ENCODE results near the gene LRMDA. TPM values are rescaled to one million over a fixed set of nuclear protein-coding genes. Genes with fewer than 3 reads are reported as not detected.

The LRMDA gene
- total RNA-seq, 2 donors from 2014 or later = 9.6 to 12.6 TPM

DNA sequence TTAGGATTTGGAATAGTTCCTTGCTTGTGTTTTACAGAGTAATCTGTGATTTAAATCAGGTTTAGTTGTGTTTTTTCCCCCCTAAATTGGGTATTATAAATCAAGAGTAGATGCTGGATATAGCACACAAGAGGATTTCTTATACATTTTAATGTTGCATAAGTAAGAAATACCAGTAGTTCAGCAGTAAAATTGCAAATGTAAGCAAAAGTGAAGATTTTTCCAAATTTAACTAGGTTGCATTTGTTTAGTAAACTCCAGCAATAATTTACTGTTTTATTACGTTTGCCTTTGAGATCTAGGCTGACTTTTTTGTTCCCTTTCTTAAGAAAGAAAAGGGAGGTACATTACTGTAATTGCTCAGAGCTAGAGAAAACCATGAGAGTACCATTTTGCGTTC lies 207.3 kb downstream of the LRMDA start:
- WGBS = 77% methylated on average over 2 of the region's 2 CpGs
- H3K9me3 ChIP-seq = no peaks in the 10 kb centered on the region
- no peak overlapping the region for H3K4me3 ChIP-seq
- no peaks in the 10 kb centered on the region for H3K4me1 ChIP-seq (replicated peaks)
- H3K27me3 ChIP-seq (replicated peaks; ENCODE audit: insufficient read depth) = no peaks in the 10 kb centered on the region
- intact Hi-C loops (cut with DNase I) = no loop called here
- H3K36me3 ChIP-seq = no peaks in the 10 kb centered on the region
- H3K27ac ChIP-seq = no peak overlapping the region
- no peak for TF ChIP-seq POLR2AphosphoS5 (IDR thresholded peaks at IDR 0.05)
- TF ChIP-seq, protein P1, sequence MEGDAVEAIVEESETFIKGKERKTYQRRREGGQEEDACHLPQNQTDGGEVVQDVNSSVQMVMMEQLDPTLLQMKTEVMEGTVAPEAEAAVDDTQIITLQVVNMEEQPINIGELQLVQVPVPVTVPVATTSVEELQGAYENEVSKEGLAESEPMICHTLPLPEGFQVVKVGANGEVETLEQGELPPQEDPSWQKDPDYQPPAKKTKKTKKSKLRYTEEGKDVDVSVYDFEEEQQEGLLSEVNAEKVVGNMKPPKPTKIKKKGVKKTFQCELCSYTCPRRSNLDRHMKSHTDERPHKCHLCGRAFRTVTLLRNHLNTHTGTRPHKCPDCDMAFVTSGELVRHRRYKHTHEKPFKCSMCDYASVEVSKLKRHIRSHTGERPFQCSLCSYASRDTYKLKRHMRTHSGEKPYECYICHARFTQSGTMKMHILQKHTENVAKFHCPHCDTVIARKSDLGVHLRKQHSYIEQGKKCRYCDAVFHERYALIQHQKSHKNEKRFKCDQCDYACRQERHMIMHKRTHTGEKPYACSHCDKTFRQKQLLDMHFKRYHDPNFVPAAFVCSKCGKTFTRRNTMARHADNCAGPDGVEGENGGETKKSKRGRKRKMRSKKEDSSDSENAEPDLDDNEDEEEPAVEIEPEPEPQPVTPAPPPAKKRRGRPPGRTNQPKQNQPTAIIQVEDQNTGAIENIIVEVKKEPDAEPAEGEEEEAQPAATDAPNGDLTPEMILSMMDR (IDR thresholded peaks at IDR 0.05) = no peak
- TF ChIP-seq POLR2A (IDR thresholded peaks at IDR 0.05) = no peak
- DNase-seq (ENCODE audit: low spot score) = no peak

DNA sequence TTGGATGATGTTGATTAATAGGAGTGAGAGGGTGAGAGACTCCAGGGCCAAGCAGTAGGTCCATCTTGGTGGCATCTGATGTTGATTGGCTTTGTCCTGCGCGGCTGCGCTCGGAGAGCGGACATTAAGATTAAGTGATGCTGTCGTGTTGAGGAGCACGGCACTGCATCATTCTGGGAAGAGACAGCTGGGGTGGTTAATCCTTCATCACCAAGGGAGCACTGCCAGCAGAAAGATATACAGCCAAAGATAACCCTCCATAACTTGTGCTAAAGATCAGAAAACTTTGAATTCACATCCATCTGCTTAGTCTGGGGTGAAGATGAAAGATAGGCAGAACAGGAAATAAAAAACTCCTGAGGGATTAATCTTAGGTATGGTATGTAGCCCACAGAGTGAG lies 208.3 kb downstream of the LRMDA start:
- intact Hi-C loops (cut with DNase I) = no loop called here
- DNase-seq (ENCODE audit: low spot score) = no peak
- H3K9me3 ChIP-seq = no peaks in the 10 kb centered on the region
- 98% methylated on average over 7 of the region's 7 CpGs for WGBS
- no peaks in the 10 kb centered on the region for H3K36me3 ChIP-seq
- no peak for TF ChIP-seq POLR2A (IDR thresholded peaks at IDR 0.05)
- TF ChIP-seq, protein P1 (IDR thresholded peaks at IDR 0.05) = no peak
- TF ChIP-seq POLR2AphosphoS5 (IDR thresholded peaks at IDR 0.05) = no peak
- H3K27ac ChIP-seq = no peak overlapping the region
- no peak overlapping the region for H3K4me3 ChIP-seq
- no peaks in the 10 kb centered on the region for H3K27me3 ChIP-seq (replicated peaks; ENCODE audit: insufficient read depth)
- H3K4me1 ChIP-seq (replicated peaks) = no peaks in the 10 kb centered on the region

DNA sequence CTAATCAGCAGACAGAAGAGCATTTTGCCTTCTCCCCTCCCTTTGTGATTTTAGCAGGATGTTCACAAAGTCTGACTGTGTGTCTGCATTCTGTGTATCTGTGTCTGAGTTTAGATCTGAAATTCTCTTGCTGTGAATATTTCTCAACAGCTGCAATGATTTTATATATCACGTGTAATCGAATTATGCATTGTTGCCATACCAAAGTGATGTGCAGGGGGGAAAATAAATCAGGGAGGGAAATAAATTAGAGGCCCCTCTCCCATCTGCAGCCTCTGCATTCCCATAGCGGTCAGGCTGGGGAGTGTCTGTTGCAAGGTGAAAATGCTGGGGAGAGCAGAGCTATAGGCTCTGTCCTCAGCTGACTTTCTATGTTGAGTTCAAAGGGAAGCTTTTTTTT lies 209.0 kb downstream of the LRMDA start:
- intact Hi-C loops (cut with DNase I) = no loop called here
- Histone ChIP-seq H3K36me3 (no peaks in the 10 kb centered on the region), H3K9me3 (no peaks in the 10 kb centered on the region), H3K4me3 (no peak overlapping the region), H3K27me3 (replicated peaks; ENCODE audit: insufficient read depth) (no peaks in the 10 kb centered on the region), H3K4me1 (replicated peaks) (no peaks in the 10 kb centered on the region), H3K27ac (no peak overlapping the region)
- TF ChIP-seq, protein P1 (IDR thresholded peaks at IDR 0.05) = no peak
- no peak for TF ChIP-seq POLR2A (IDR thresholded peaks at IDR 0.05)
- no peak for TF ChIP-seq POLR2AphosphoS5 (IDR thresholded peaks at IDR 0.05)
- DNase-seq (ENCODE audit: low spot score) = no peak
- WGBS = 94% methylated on average over 3 of the region's 3 CpGs

DNA sequence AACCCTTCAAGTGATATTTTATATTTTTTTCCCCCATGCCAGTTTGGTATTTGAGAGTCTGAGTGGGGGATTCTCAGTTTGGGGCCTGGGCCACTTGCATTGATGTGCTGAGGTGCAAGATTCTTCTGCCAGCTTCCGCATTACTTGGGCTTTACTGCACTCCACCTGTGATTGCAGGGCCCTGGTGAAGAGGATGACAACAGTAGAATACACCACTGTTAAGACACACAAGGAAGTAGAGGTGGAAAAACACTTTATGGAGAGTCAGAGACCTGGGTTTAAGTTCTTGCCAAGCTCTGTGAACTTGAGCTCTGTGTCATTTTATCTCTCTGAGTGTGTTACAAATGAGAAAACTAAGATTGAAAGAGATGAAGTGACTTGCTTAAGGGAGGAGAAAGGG lies 209.4 kb downstream of the LRMDA start:
- no peaks in the 10 kb centered on the region for H3K4me1 ChIP-seq (replicated peaks)
- H3K36me3 ChIP-seq = no peaks in the 10 kb centered on the region
- no peak for TF ChIP-seq POLR2AphosphoS5 (IDR thresholded peaks at IDR 0.05)
- TF ChIP-seq, protein P1 (IDR thresholded peaks at IDR 0.05) = no peak
- TF ChIP-seq POLR2A (IDR thresholded peaks at IDR 0.05) = no peak
- H3K27ac ChIP-seq = no peak overlapping the region
- no peak for DNase-seq (ENCODE audit: low spot score)
- no peaks in the 10 kb centered on the region for H3K9me3 ChIP-seq
- no peaks in the 10 kb centered on the region for H3K27me3 ChIP-seq (replicated peaks; ENCODE audit: insufficient read depth)
- no peak overlapping the region for H3K4me3 ChIP-seq
- intact Hi-C loops (cut with DNase I) = no loop called here
- WGBS = 84% methylated on average over 1 of the region's 1 CpG

DNA sequence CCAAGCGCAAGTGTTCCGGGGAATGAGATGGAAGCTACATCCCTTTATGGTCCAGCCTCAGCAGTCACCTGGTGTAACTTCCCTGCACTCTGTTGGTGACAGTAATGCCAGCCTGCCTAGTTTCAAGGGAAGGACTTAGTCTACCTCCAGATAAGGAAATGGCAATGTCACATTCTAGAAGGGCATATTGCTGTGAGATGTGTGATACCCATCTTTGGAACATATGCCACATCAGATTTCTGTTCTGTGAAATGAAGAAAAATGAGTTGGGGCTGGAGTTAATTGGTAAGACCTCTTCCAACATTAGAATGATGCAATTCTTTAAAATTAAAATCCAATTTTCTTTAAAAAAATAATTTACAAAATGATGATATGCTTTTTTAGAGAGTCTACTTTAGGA lies 212.0 kb downstream of the LRMDA start:
- TF ChIP-seq, protein P1 (IDR thresholded peaks at IDR 0.05) = no peak
- TF ChIP-seq POLR2AphosphoS5 (IDR thresholded peaks at IDR 0.05) (no peak), POLR2A (IDR thresholded peaks at IDR 0.05) (no peak)
- intact Hi-C loops (cut with DNase I) = no loop called here
- no peaks in the 10 kb centered on the region for H3K36me3 ChIP-seq
- H3K9me3 ChIP-seq = no peaks in the 10 kb centered on the region
- no peak overlapping the region for H3K27ac ChIP-seq
- H3K4me1 ChIP-seq (replicated peaks) = no peaks in the 10 kb centered on the region
- H3K27me3 ChIP-seq (replicated peaks; ENCODE audit: insufficient read depth) = no peaks in the 10 kb centered on the region
- no peak for DNase-seq (ENCODE audit: low spot score)
- no peak overlapping the region for H3K4me3 ChIP-seq
- 94% methylated on average over 2 of the region's 2 CpGs for WGBS
